K562 (cell line): ENCODE results near the gene NR2F2. TPM values are rescaled to one million over a fixed set of nuclear protein-coding genes. Genes with fewer than 3 reads are reported as not detected.

Experiments used
- CHAMP1 ChIP-seq: fragments of 450-650 bp; IDR thresholded peaks from 2 replicates; pipeline ENCODE4 v1.6.1; 2016; ENCODE audit warnings: mild to moderate bottlenecking
- CUX1 ChIP-seq: fragments of 200-800 bp; sonication (Bioruptor generic); IDR thresholded peaks from 2 replicates; pipeline ENCODE4 v1.6.1; 2016; ENCODE audit warnings: missing genetic modification characterization, missing compliant biosample characterization
- DEAF1 ChIP-seq: fragments of 450-650 bp; formaldehyde crosslinking; IDR thresholded peaks from 2 replicates; pipeline ENCODE4 v1.4.0; 2020; ENCODE audit warnings: mild to moderate bottlenecking, moderate library complexity
- HEY1 ChIP-seq: fragments of 250-450 bp; sonication (Bioruptor Pico); IDR thresholded peaks from 2 replicates; pipeline ENCODE4 v1.5.0; 2020; ENCODE audit warnings: mild to moderate bottlenecking, moderate library complexity, borderline replicate concordance
- HOMEZ ChIP-seq: fragments of 250-450 bp; sonication (Bioruptor Pico); IDR thresholded peaks from 2 replicates; pipeline ENCODE4 v1.4.0; 2020; ENCODE audit warnings: mild to moderate bottlenecking, moderate library complexity
- MLX ChIP-seq, 2 experiments: fragments of 450-650 bp in 1 of 2; sonication (generic) in 1 of 2; formaldehyde crosslinking; conservative IDR thresholded peaks; 2 replicates each; pipeline versions ENCODE4 v1.4.0 to v1.8.1; 2020 to 2022; ENCODE audit warnings: mild to moderate bottlenecking in 1 of 2, missing genetic modification reagents in 1 of 2
- PKNOX1 ChIP-seq: fragments of 450-650 bp; IDR thresholded peaks from 2 replicates; pipeline ENCODE4 v1.6.1; 2016
- SAFB2 ChIP-seq: fragments of 200-400 bp; formaldehyde crosslinking; IDR thresholded peaks from 2 replicates; pipeline ENCODE4 v1.6.1; 2018; ENCODE audit warnings: borderline replicate concordance, low read length, low read depth, moderate library complexity; ENCODE audit not compliant: severe bottlenecking
- SNAPC5 ChIP-seq: fragments of 250-450 bp; sonication (Bioruptor Pico); IDR thresholded peaks from 2 replicates; pipeline ENCODE4 v1.8.0; 2021; ENCODE audit warnings: moderate library complexity, mild to moderate bottlenecking, inconsistent platforms
- ZBTB17 ChIP-seq: fragments of 450-650 bp; formaldehyde crosslinking; IDR thresholded peaks from 2 replicates; pipeline ENCODE4 v1.4.0; 2020; ENCODE audit warnings: mild to moderate bottlenecking
- polyA plus RNA-seq, 8 experiments: library from polyadenylated mRNA; depleted of rRNA in 4 of 8; stranded (reverse) in 5 of 8; unstranded in 3 of 8; fragments of >200 nt; fragmentation: Nextera tagmentation in 2 of 8; fragmentation: Illumina TruSeq in 1 of 8; extraction: Ambion mirVana in 2 of 8; extraction: Trizol in 1 of 8; gene quantifications; 2 replicates each; pipeline versions ENCODE4 v1.2.1 to v1.2.3, GENCODE V29; 2011 to 2014; ENCODE audit warnings: inconsistent platforms in 1 of 8, missing spikeins in 1 of 8
- total RNA-seq, 7 experiments: library from RNA; depleted of rRNA in 6 of 7; stranded (reverse); fragments of >200 nt in 6 of 7; fragmentation: Illumina TruSeq in 2 of 7; extraction: Trizol in 2 of 7; gene quantifications; 2 replicates each; pipeline versions ENCODE4 v1.2.1 to v1.2.3, GENCODE V29; 2011 to 2021; ENCODE audit warnings: low replicate concordance in 1 of 7

NR2F2 gene
- total and polyA plus RNA-seq, 9 of the 15 experiments (the other 6 are each of a cell fraction or from before 2014, with no cell fraction given): 6.0 to 51.8 (median 11.1) TPM

GRCh38 chr15:96356494-96357455 is 26.3 kb downstream of the NR2F2 start (continued):
- TF ChIP-seq CUX1 (CRISPR knock-in tag): no peak
- no peak for TF ChIP-seq SAFB2
- 0 out of 2 replicates have a peak, but pooled peaks have one; percentile 16 for TF ChIP-seq CHAMP1
- no peak for TF ChIP-seq HEY1
- peak; percentile 57; the same call in 1 of the 2 replicates for TF ChIP-seq ZBTB17 (CRISPR knock-in tag)
- TF ChIP-seq HOMEZ (CRISPR knock-in tag): no peak
- TF ChIP-seq DEAF1 (CRISPR knock-in tag): peak; percentile 57
- no peak for TF ChIP-seq SNAPC5 (CRISPR knock-in tag)
- TF ChIP-seq PKNOX1: peak; percentile 59
- no peak for TF ChIP-seq MLX (CRISPR knock-in tag; conservative IDR thresholded peaks at IDR 0.05)
